Large intestine (tissue), 12 donors: ENCODE data around the gene TMEM218. TPM values are rescaled to one million over a fixed set of nuclear protein-coding genes. Genes with fewer than 3 reads are reported as not detected.

Source experiments
- DNase-seq, 2 donors: peaks; one replicate each; pipeline versions ENCODE4 v3.0.0 to v3.0.0-alpha.2; 2013
- H3K27ac ChIP-seq: one replicate; pipeline ENCODE4 v1.5.1; 2013; ENCODE audit warnings: low read length
- H3K27me3 ChIP-seq: 2 replicates; pipeline ENCODE4 v1.6.1; 2013; ENCODE audit warnings: low read length; ENCODE audit not compliant: control insufficient read depth, insufficient read depth
- H3K36me3 ChIP-seq: 2 replicates; pipeline ENCODE4 v1.6.1; 2013; ENCODE audit warnings: low read length; ENCODE audit not compliant: control insufficient read depth, insufficient read depth
- H3K4me1 ChIP-seq: one replicate; pipeline ENCODE4 v1.6.1; 2013; ENCODE audit warnings: low read length; ENCODE audit not compliant: control insufficient read depth, insufficient read depth
- H3K4me3 ChIP-seq: one replicate; pipeline ENCODE4 v1.5.1; 2013; ENCODE audit warnings: low read length
- H3K9me3 ChIP-seq: one replicate; pipeline ENCODE4 v1.6.1; 2013; ENCODE audit warnings: mild to moderate bottlenecking, low read depth, low read length, moderate library complexity; ENCODE audit not compliant: control insufficient read depth
- WGBS: methylation state at CpG from one replicate; pipeline ENCODE4 v1.1.5; 2013; ENCODE audit warnings: low lambda C conversion rate; ENCODE audit not compliant: insufficient coverage; 5-methylcytosine and 5-hydroxymethylcytosine counted together
- long read RNA-seq, 11 donors: transcript quantifications; one replicate each; lab custom pipeline, GENCODE V29; 2026
- polyA plus RNA-seq: library from polyadenylated mRNA; unstranded; fragments of 120-200 nt; gene quantifications from one replicate; pipeline ENCODE4 v1.2.1, GENCODE V29; 2013

Gene TMEM218
- 29.1 TPM for polyA plus RNA-seq
- long read RNA-seq, donor 1 = 0 reads
- long read RNA-seq, donor 2, full-length matches to known transcripts = 6 of 11 reads
- long read RNA-seq, donor 2, partial matches to known transcripts = 0 of 11 reads
- long read RNA-seq, donor 2, other reads (novel, unspliced or antisense) = 5 of 11 reads
- long read RNA-seq, donor 3 = 0 reads
- long read RNA-seq, donor 4 = 0 reads
- long read RNA-seq, donor 5 = 0 reads
- long read RNA-seq, donor 6, partial matches to known transcripts = 0 of 7 reads
- long read RNA-seq, donor 6, other reads (novel, unspliced or antisense) = 5 of 7 reads
- long read RNA-seq, donor 7, partial matches to known transcripts = 0 of 1 reads
- long read RNA-seq, donor 7, other reads (novel, unspliced or antisense) = 0 of 1 reads
- long read RNA-seq, donor 8, full-length matches to known transcripts = 3 of 9 reads
- long read RNA-seq, donor 8, partial matches to known transcripts = 0 of 9 reads
- long read RNA-seq, donor 8, other reads (novel, unspliced or antisense) = 6 of 9 reads
- long read RNA-seq, donor 9, full-length matches to known transcripts = 4 of 4 reads
- long read RNA-seq, donor 9, partial matches to known transcripts = 0 of 4 reads
- long read RNA-seq, donor 9, other reads (novel, unspliced or antisense) = 0 of 4 reads
- long read RNA-seq, donor 10, partial matches to known transcripts = 0 of 5 reads
- long read RNA-seq, donor 10, other reads (novel, unspliced or antisense) = 5 of 5 reads
- long read RNA-seq, donor 11, partial matches to known transcripts = 0 of 1 reads
- long read RNA-seq, donor 11, other reads (novel, unspliced or antisense) = 0 of 1 reads

- Histone ChIP-seq H3K9me3 (no peaks in the 10 kb centered on the region), H3K36me3 (no peaks in the 10 kb centered on the region), H3K27ac (peak within 1 kb of the TSS; percentile 75), H3K27me3 (no peaks in the 10 kb centered on the region), H3K4me1 (peaks cover 7% of the 10 kb centered on the region), H3K4me3 (peak within 1 kb of the TSS; percentile 73)
- no CpG with 5 or more reads among the region's 49 CpGs for WGBS
- peak; percentile 99 to 100 for DNase-seq
These were observed at the start of gene TMEM218 for GRCh38 chr11:125111343-125112207. Gene TMEM218 (minus strand): TSS chr11:125111626. CDS start chr11:125102241, 9,385 bp downstream.

- no peaks in the 10 kb centered on the region for H3K9me3 ChIP-seq
- no peak overlapping the region for H3K4me3 ChIP-seq
- no peak for DNase-seq
- H3K27me3 ChIP-seq = peaks cover 16% of the 10 kb centered on the region
- peaks cover 3% of the 10 kb centered on the region for H3K4me1 ChIP-seq
- H3K36me3 ChIP-seq = no peaks in the 10 kb centered on the region
- H3K27ac ChIP-seq = no peak overlapping the region
- 92% methylated on average over 5 of the region's 10 CpGs for WGBS
These were observed 46.7 kb upstream of the TMEM218 start for GRCh38 chr11:125157953-125158680.

GRCh38 chr11:125157118-125157733 is 45.8 kb upstream of the TMEM218 start:
- Histone ChIP-seq H3K4me3 (no peak overlapping the region), H3K4me1 (no peaks in the 10 kb centered on the region), H3K36me3 (no peaks in the 10 kb centered on the region), H3K9me3 (no peaks in the 10 kb centered on the region), H3K27me3 (peaks cover 10% of the 10 kb centered on the region), H3K27ac (no peak overlapping the region)
- DNase-seq = no peak
- no CpG with 5 or more reads among the region's 6 CpGs for WGBS

GRCh38 chr11:125156346-125157117 is 45.1 kb upstream of the TMEM218 start:
- no peak overlapping the region for H3K27ac ChIP-seq
- H3K4me1 ChIP-seq = no peaks in the 10 kb centered on the region
- H3K27me3 ChIP-seq = peaks cover 8% of the 10 kb centered on the region
- H3K36me3 ChIP-seq = no peaks in the 10 kb centered on the region
- DNase-seq = no peak
- no peaks in the 10 kb centered on the region for H3K9me3 ChIP-seq
- no peak overlapping the region for H3K4me3 ChIP-seq
- WGBS = no CpG with 5 or more reads among the region's 8 CpGs

- Histone ChIP-seq H3K9me3 (no peaks in the 10 kb centered on the region), H3K36me3 (no peaks in the 10 kb centered on the region), H3K4me3 (no peak overlapping the region), H3K27me3 (peaks cover 10% of the 10 kb centered on the region), H3K4me1 (no peaks in the 10 kb centered on the region), H3K27ac (no peak overlapping the region)
- WGBS = no CpG with 5 or more reads among the region's 4 CpGs
- DNase-seq = no peak
These were observed 44.3 kb upstream of the TMEM218 start for GRCh38 chr11:125155767-125156166.

GRCh38 chr11:125155100-125155444 is 43.6 kb upstream of the TMEM218 start:
- no peaks in the 10 kb centered on the region for H3K4me1 ChIP-seq
- no peak for DNase-seq
- peaks cover 9% of the 10 kb centered on the region for H3K27me3 ChIP-seq
- H3K36me3 ChIP-seq = no peaks in the 10 kb centered on the region
- H3K27ac ChIP-seq = no peak overlapping the region
- no peaks in the 10 kb centered on the region for H3K9me3 ChIP-seq
- 92% methylated on average over 2 of the region's 6 CpGs for WGBS
- no peak overlapping the region for H3K4me3 ChIP-seq

- Histone ChIP-seq H3K27ac (no peak overlapping the region), H3K4me1 (no peaks in the 10 kb centered on the region), H3K4me3 (no peak overlapping the region), H3K9me3 (no peaks in the 10 kb centered on the region), H3K27me3 (peaks cover 5% of the 10 kb centered on the region), H3K36me3 (no peaks in the 10 kb centered on the region)
- WGBS = no CpG with 5 or more reads among the region's 7 CpGs
- DNase-seq = no peak
These were observed 43.1 kb upstream of the TMEM218 start for GRCh38 chr11:125154378-125155099.

- no peaks in the 10 kb centered on the region for H3K4me1 ChIP-seq
- H3K9me3 ChIP-seq = no peaks in the 10 kb centered on the region
- no peak for DNase-seq
- peaks cover 6% of the 10 kb centered on the region for H3K27me3 ChIP-seq
- no peaks in the 10 kb centered on the region for H3K36me3 ChIP-seq
- no peak overlapping the region for H3K27ac ChIP-seq
- WGBS = no CpG with 5 or more reads among the region's 2 CpGs
- no peak overlapping the region for H3K4me3 ChIP-seq
These were observed 42.4 kb upstream of the TMEM218 start for GRCh38 chr11:125153837-125154236.
